Cardiac fibroblast (primary cell): ENCODE data around the gene EXOSC10.
"Not testable (repeated sequence)": the region's sequence is repeated elsewhere in the genome, so short reads cannot be mapped to it uniquely, and the experiment has no call there.

Source experiments
- DNase-seq, 2 donors: peaks; one replicate each; pipeline versions ENCODE4 v3.0.0 to v3.0.0-alpha.2; 2010; ENCODE audit warnings: low read depth in 2 of 2
- H3K4me3 ChIP-seq, 2 donors: replicated peaks in 1 of 2; 1 replicate in 1 of 2; 2 replicates in 1 of 2; pipeline ENCODE4 v1.5.1; 2011; ENCODE audit warnings: low read depth in 2 of 2, low read length in 2 of 2, mild to moderate bottlenecking in 2 of 2, moderate library complexity in 1 of 2
- TF ChIP-seq, protein P1 (sequence below): IDR thresholded peaks from one replicate; pipeline ENCODE4 v1.5.1; 2011; ENCODE audit warnings: low read depth, mild to moderate bottlenecking, low read length, inconsistent platforms

The EXOSC10 gene

DNA sequence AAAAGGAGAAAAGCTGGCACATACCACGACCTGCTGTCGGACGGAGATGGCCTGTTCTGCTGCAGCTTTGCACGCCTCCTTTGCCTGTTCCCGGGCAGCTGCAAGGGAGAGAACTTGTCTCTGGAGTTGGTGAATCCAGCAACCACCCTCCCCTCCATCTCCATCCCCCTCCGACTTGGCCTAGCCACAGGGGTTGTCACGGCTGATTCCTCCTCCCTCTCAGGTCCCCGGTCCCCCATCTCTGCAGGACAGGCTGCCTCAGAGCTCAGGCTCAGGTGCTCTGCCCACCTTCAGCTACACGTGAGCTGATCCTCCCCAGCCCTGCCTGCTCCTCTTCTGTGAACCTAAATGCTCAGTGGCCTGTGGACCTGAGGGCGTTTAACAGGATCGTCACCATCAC, 28.8 kb downstream of the EXOSC10 start:
- no peak for DNase-seq
- H3K4me3 ChIP-seq: no peak overlapping the region
- TF ChIP-seq, protein P1, sequence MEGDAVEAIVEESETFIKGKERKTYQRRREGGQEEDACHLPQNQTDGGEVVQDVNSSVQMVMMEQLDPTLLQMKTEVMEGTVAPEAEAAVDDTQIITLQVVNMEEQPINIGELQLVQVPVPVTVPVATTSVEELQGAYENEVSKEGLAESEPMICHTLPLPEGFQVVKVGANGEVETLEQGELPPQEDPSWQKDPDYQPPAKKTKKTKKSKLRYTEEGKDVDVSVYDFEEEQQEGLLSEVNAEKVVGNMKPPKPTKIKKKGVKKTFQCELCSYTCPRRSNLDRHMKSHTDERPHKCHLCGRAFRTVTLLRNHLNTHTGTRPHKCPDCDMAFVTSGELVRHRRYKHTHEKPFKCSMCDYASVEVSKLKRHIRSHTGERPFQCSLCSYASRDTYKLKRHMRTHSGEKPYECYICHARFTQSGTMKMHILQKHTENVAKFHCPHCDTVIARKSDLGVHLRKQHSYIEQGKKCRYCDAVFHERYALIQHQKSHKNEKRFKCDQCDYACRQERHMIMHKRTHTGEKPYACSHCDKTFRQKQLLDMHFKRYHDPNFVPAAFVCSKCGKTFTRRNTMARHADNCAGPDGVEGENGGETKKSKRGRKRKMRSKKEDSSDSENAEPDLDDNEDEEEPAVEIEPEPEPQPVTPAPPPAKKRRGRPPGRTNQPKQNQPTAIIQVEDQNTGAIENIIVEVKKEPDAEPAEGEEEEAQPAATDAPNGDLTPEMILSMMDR: no peak

DNA sequence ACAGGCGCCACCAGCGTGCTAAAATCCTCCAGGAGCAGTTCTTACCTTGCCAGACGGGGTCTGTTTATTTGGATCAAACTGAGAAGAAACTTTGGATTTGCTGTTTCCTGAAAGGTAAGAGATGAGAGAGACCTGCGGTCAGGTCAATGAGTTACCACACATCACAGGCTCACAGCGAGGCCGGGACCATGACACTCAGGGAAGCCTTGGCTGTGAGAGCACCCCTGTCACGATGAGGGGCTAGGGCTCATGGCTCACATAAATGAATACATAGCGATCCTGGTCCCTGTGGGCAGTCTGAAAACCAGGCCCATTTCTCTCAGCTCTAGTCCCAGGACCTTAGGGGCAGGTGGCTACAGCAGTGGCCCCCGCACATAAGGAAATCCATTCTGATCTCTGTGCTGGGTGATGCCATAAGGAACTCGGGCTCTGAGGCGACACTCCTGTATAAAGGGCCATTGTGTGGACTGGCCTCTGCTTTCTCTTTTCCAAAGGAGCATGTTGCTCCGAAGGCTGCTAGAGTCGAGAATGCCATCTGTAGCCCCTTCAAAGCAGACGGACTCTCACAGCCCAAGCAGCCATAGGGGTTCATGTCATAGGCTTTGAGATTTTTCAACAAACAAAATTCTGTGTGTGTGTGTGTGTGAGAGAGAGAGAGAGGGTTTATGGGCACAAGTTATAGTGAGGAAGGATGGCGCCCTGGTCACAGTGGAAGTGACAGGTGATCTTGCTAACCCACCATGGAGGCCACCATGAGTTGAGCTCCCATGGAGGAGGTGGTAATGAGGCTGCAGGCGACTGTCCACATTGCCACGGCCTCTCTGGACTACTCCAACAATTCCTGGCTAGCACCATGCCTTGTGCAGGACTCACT, 30.8 kb downstream of the EXOSC10 start:
- TF ChIP-seq, protein P1: no peak
- H3K4me3 ChIP-seq: no peak overlapping the region
- DNase-seq: no peak

DNA sequence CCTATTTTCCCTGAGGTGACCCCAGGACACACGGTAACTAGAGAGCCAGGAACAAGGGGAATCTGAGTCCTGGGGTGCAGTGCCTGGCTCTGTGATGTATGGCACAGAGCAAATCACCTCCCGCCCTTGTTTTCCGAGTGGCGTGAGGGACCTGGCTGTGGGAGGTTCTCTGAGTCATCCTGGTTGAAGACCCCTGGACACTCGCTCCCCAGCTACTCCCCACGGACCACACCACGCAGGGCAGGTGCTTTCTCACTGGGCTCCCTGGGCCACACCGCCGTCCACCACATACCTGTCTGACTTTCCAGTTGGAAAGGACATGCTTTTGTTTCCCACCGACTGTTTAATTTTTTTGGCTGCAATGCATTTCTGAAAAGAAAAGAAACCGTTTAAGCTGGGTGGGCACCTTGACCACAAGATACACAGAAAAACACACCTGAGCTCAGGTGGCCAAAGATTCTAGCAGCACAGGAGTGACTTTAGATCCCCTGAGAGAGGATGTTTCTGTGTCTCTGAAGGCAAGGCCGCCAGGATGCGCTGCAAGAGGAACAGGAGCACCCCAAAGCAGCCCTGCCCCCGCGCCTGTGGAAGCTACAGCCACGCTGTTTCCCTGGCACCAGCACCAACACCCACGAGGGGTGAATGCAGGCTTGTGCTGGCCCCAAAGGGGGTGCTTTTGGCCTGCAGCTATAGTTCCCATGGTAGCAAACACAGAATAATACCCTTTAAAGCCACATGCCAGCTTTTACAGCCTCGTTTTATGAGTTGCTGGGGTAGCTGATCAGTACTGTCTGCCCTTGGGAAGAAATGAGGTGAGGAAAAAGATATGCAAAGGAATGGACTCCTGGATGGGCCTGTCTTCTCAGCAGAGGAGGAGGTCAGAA, 31.7 kb downstream of the EXOSC10 start:
- H3K4me3 ChIP-seq: no peak overlapping the region
- TF ChIP-seq, protein P1: no peak
- no peak for DNase-seq

DNA sequence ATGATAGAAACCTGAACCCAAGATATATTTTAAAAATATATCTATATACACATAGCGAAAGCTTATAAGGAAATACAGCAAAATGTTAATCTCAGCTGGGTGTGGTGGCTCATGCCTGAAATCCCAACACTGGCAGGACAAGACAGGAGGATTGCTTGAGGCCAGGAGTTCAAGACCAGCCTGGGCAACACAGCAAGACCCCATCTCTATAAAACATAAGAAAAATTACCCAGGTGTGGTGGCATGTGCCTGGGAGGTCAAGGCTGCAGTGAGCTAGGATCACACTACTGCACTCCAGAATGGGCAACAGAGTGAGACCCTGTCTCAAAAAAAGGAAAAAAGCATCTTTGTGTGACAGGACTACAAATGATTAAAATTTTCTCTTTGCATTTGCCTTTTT, 33.9 kb downstream of the EXOSC10 start:
- DNase-seq: no peak
- H3K4me3 ChIP-seq: no peak overlapping the region
- TF ChIP-seq, protein P1: no peak

DNA sequence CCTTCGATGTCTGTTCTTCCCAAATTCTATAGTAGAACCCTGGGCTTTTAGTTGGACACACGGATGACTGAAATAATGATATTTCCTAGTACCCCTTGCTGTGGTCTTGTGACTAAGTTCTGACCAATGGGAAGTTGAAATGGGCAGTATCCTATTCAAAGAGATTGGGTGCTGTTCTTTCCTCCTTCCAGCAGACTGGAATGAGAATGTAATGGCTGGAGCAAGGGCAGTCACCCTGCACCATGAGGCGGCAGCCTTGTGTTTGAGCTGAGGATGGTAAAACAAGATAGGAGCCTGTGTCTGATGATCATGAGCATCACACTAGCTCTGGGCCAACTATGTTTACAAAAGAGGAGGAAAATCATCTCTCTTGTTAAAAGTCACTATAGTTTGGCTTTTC, 34.7 kb downstream of the EXOSC10 start:
- TF ChIP-seq, protein P1: no peak
- no peak for DNase-seq
- no peak overlapping the region for H3K4me3 ChIP-seq

DNA sequence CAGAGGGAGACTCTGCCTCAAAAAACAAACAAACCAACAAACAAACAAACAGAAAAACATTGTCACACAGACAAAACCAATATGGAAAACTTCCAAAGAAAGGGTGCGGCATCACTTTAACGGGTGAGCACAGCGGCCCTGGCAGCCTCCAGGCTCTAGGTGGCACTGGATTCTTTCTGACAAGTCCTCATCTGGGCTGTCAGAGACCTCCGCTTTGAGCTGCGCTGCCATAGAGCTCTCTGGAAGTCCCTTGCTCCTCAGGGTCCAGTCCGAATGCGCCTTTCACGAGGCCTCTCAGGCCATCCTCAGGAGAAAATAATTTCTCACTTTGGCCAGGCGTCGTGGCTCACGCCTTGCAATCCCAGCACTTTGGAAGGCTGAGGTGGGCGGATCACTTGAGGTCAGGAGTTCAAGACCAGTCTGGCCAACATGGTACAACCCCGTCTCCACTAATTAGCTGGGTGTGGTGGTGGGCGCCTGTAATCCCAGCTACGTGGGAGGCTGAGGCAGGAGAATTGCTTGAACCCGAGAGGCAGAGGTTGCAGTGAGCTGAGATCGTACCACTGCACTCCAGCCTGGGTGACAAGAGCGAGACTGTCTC, 35.6 kb downstream of the EXOSC10 start:
- not testable (repeated sequence) for DNase-seq, H3K4me3 ChIP-seq
- TF ChIP-seq, protein P1: peak; percentile 4
